Measurements from ENCODE around the gene MFGE8.

GRCh38 chr15:88959445-88959844, 46.3 kb upstream of the MFGE8 start:
- TF ChIP-seq POLR2A (IDR thresholded peaks at IDR 0.05) (no peak), CTCF (IDR thresholded peaks at IDR 0.05) (no peak), POLR2AphosphoS5 (IDR thresholded peaks at IDR 0.05) (no peak)
